Tibial artery (tissue), 4 donors: ENCODE data around the gene SEC14L6.

Experiments used
- DNase-seq, 2 donors: peaks; one replicate each; pipeline ENCODE4 v3.0.0-alpha.2; 2019
- H3K27ac ChIP-seq, 2 donors: fragments of 200-600 bp; sonication (generic) in 1 of 2; 1 replicate in 1 of 2; 2 replicates in 1 of 2; pipeline ENCODE4 v1.5.1; 2018 to 2019; ENCODE audit warnings: mild to moderate bottlenecking in 1 of 2
- H3K27me3 ChIP-seq, 2 donors: fragments of 200-600 bp; sonication (generic) in 1 of 2; one replicate each; pipeline versions ENCODE4 v1.5.1 to v1.6.0; 2016 to 2019
- H3K36me3 ChIP-seq, 3 donors: fragments of 200-600 bp; sonication (generic) in 2 of 3; one replicate each; pipeline ENCODE4 v1.5.1; 2016 to 2019; ENCODE audit warnings: mild to moderate bottlenecking in 2 of 3
- H3K4me1 ChIP-seq, 4 donors: fragments of 200-600 bp; sonication (generic) in 2 of 4; 1 replicate in 3 of 4; 2 replicates in 1 of 4; pipeline ENCODE4 v1.5.1; 2016 to 2019
- H3K4me3 ChIP-seq, 2 donors: fragments of 200-600 bp; sonication (generic) in 1 of 2; 1 replicate in 1 of 2; 2 replicates in 1 of 2; pipeline ENCODE4 v1.5.1; 2018 to 2019; ENCODE audit warnings: mild to moderate bottlenecking in 2 of 2
- H3K9me3 ChIP-seq, 3 donors: fragments of 200-600 bp; sonication (generic) in 1 of 3; one replicate each; pipeline ENCODE4 v1.5.1; 2016 to 2019
- CTCF ChIP-seq, 2 experiments: fragments of 200-600 bp in 1 of 2; fragments of 450-650 bp in 1 of 2; IDR thresholded peaks; one replicate each; pipeline ENCODE4 v1.5.1; 2017 to 2019; ENCODE audit warnings: antibody characterized with exemption in 2 of 2, mild to moderate bottlenecking in 1 of 2, moderate library complexity in 1 of 2
- intact Hi-C: fragments of 100-400 bp; cut with DNase I; formaldehyde crosslinking; loops from one replicate; pipeline ENCODE4 v1.15.0; 2023; ENCODE audit warnings: low total_unique reads

Gene SEC14L6

GRCh38 chr22:30500628-30501027 lies 45.9 kb downstream of the SEC14L6 start:
- Histone ChIP-seq H3K4me3 (no peak overlapping the region), H3K4me1 (peaks cover 0 to 5% (median 2%) of the 10 kb centered on the region in 4 donors), H3K9me3 (no peaks in the 10 kb centered on the region), H3K36me3 (no peaks in the 10 kb centered on the region), H3K27me3 (peaks cover 0 to 48% of the 10 kb centered on the region in 2 donors), H3K27ac (no peak overlapping the region)
- no peak for TF ChIP-seq CTCF (IDR thresholded peaks at IDR 0.05)
- no peak for DNase-seq
- intact Hi-C loops, result no loop called here

- H3K27me3 ChIP-seq, result peaks cover 0 to 33% of the 10 kb centered on the region in 2 donors
- H3K9me3 ChIP-seq, result no peaks in the 10 kb centered on the region
- no peak overlapping the region for H3K4me3 ChIP-seq
- DNase-seq, result no peak
- no peak for TF ChIP-seq CTCF (IDR thresholded peaks at IDR 0.05)
- intact Hi-C loops, result no loop called here
- no peaks in the 10 kb centered on the region for H3K4me1 ChIP-seq
- H3K27ac ChIP-seq, result no peak overlapping the region
- H3K36me3 ChIP-seq, result no peaks in the 10 kb centered on the region
Measured at GRCh38 chr22:30497466-30498150, 48.9 kb downstream of the SEC14L6 start.

GRCh38 chr22:30495041-30495784 lies 51.3 kb downstream of the SEC14L6 start:
- intact Hi-C loops, result no loop called here
- Histone ChIP-seq H3K4me1 (no peaks in the 10 kb centered on the region), H3K27me3 (peaks cover 0 to 29% of the 10 kb centered on the region in 2 donors), H3K36me3 (no peaks in the 10 kb centered on the region), H3K27ac (no peak overlapping the region), H3K9me3 (no peaks in the 10 kb centered on the region), H3K4me3 (no peak overlapping the region)
- no peak for TF ChIP-seq CTCF (IDR thresholded peaks at IDR 0.05)
- DNase-seq, result no peak

GRCh38 chr22:30492144-30492543 lies 54.4 kb downstream of the SEC14L6 start:
- peaks cover 0 to 35% of the 10 kb centered on the region in 2 donors for H3K27me3 ChIP-seq
- no peak overlapping the region for H3K4me3 ChIP-seq
- no peaks in the 10 kb centered on the region for H3K4me1 ChIP-seq
- H3K27ac ChIP-seq, result no peak overlapping the region
- H3K36me3 ChIP-seq, result no peaks in the 10 kb centered on the region
- intact Hi-C loops, result no loop called here
- no peak for TF ChIP-seq CTCF (IDR thresholded peaks at IDR 0.05)
- DNase-seq, result no peak
- H3K9me3 ChIP-seq, result no peaks in the 10 kb centered on the region

GRCh38 chr22:30491381-30491780 lies 55.2 kb downstream of the SEC14L6 start:
- Histone ChIP-seq H3K36me3 (no peaks in the 10 kb centered on the region), H3K9me3 (no peaks in the 10 kb centered on the region), H3K27me3 (peaks cover 0 to 35% of the 10 kb centered on the region in 2 donors), H3K4me1 (no peaks in the 10 kb centered on the region), H3K27ac (no peak overlapping the region), H3K4me3 (no peak overlapping the region)
- no peak for DNase-seq
- no peak for TF ChIP-seq CTCF (IDR thresholded peaks at IDR 0.05)
- intact Hi-C loops, result no loop called here
